ENCODE measurements around the gene UBR2. TPM values are rescaled to one million over a fixed set of nuclear protein-coding genes. Genes with fewer than 3 reads are reported as not detected.

UBR2 gene
- total RNA-seq, 1 donor, result 30.7 TPM

GRCh38 chr6:42537536-42537935, 26.3 kb upstream of the UBR2 start:
- H3K4me3 ChIP-seq (ENCODE audit: low read depth, low read length), result no peak overlapping the region
- no peak for DNase-seq (ENCODE audit: low read depth)

GRCh38 chr6:42539135-42539534, 24.7 kb upstream of the UBR2 start:
- H3K4me3 ChIP-seq (ENCODE audit: low read depth, low read length), result no peak overlapping the region
- DNase-seq (ENCODE audit: low read depth), result no peak
- no peak for TF ChIP-seq CTCF (IDR thresholded peaks at IDR 0.05; ENCODE audit: insufficient read depth, low read depth, low read length)

More at GRCh38 chr6:42537536-42537935, 26.3 kb upstream of the UBR2 start:
- TF ChIP-seq CTCF (IDR thresholded peaks at IDR 0.05; ENCODE audit: insufficient read depth, low read depth, low read length), result no peak

- DNase-seq (ENCODE audit: low read depth), result no peak
- TF ChIP-seq CTCF (IDR thresholded peaks at IDR 0.05; ENCODE audit: insufficient read depth, low read depth, low read length), result no peak
Observed at GRCh38 chr6:42545226-42545773, 18.5 kb upstream of the UBR2 start.

GRCh38 chr6:42547407-42548329, 16.2 kb upstream of the UBR2 start:
- peak overlapping the region; percentile 69 for H3K4me3 ChIP-seq (ENCODE audit: low read depth, low read length)
- TF ChIP-seq CTCF (IDR thresholded peaks at IDR 0.05; ENCODE audit: insufficient read depth, low read depth, low read length), result peak; percentile 98
- DNase-seq (ENCODE audit: low read depth), result peak; percentile 77

More at GRCh38 chr6:42545226-42545773, 18.5 kb upstream of the UBR2 start:
- no peak overlapping the region for H3K4me3 ChIP-seq (ENCODE audit: low read depth, low read length)

- H3K4me3 ChIP-seq (ENCODE audit: low read depth, low read length), result no peak overlapping the region
- DNase-seq (ENCODE audit: low read depth), result peak; percentile 74
- no peak for TF ChIP-seq CTCF (IDR thresholded peaks at IDR 0.05; ENCODE audit: insufficient read depth, low read depth, low read length)
Observed at GRCh38 chr6:42550277-42550676, 13.6 kb upstream of the UBR2 start.

GRCh38 chr6:42551217-42551616, 12.6 kb upstream of the UBR2 start:
- TF ChIP-seq CTCF (IDR thresholded peaks at IDR 0.05; ENCODE audit: insufficient read depth, low read depth, low read length), result no peak
- peak; percentile 34 for DNase-seq (ENCODE audit: low read depth)
- H3K4me3 ChIP-seq (ENCODE audit: low read depth, low read length), result no peak overlapping the region
